Gastroesophageal sphincter (tissue), 4 donors: ENCODE results near the gene TMEM163. TPM values are rescaled to one million over a fixed set of nuclear protein-coding genes. Genes with fewer than 3 reads are reported as not detected.
"Not testable (repeated sequence)": the region's sequence is repeated elsewhere in the genome, so short reads cannot be mapped to it uniquely, and the experiment has no call there.

Experiments
- ATAC-seq: fragments of 150-250 bp; one replicate; pipeline ENCODE4 v1.9.1; 2016; ENCODE audit warnings: mild to moderate bottlenecking, moderate library complexity
- H3K27ac ChIP-seq, 4 donors: fragments of 200-600 bp; sonication (generic) in 3 of 4; 1 replicate in 3 of 4; 2 replicates in 1 of 4; pipeline ENCODE4 v1.5.1; 2016 to 2019
- H3K27me3 ChIP-seq: fragments of 200-600 bp; sonication (generic); one replicate; pipeline ENCODE4 v1.5.1; 2019
- H3K36me3 ChIP-seq, 2 donors: fragments of 200-600 bp; sonication (generic); one replicate each; pipeline ENCODE4 v1.5.1; 2019; ENCODE audit warnings: control low read depth in 1 of 2
- H3K4me1 ChIP-seq, 3 donors: fragments of 200-600 bp; sonication (generic); 1 replicate in 2 of 3; 2 replicates in 1 of 3; pipeline ENCODE4 v1.5.1; 2016 to 2019; ENCODE audit warnings: control low read depth in 2 of 3
- H3K4me3 ChIP-seq, 2 donors: fragments of 200-600 bp; sonication (generic); one replicate each; pipeline ENCODE4 v1.5.1; 2019; ENCODE audit warnings: mild to moderate bottlenecking in 1 of 2, moderate library complexity in 1 of 2
- H3K9me3 ChIP-seq, 3 donors: fragments of 200-600 bp; sonication (generic); one replicate each; pipeline ENCODE4 v1.5.1; 2017 to 2019; ENCODE audit warnings: control low read depth in 2 of 3
- CTCF ChIP-seq, 4 experiments: fragments of 200-600 bp in 2 of 4; fragments of 450-650 bp in 2 of 4; sonication (generic) in 1 of 4; IDR thresholded peaks; one replicate each; pipeline ENCODE4 v1.5.1; 2017 to 2019; ENCODE audit warnings: antibody characterized with exemption in 4 of 4, mild to moderate bottlenecking in 2 of 4, moderate library complexity in 2 of 4
- EP300 ChIP-seq: sonication (generic); formaldehyde crosslinking; IDR thresholded peaks from one replicate; pipeline ENCODE4 v1.6.1; 2017; ENCODE audit warnings: antibody characterized with exemption, mild to moderate bottlenecking
- POLR2A ChIP-seq, 2 donors: fragments of 450-650 bp; IDR thresholded peaks; one replicate each; pipeline ENCODE4 v1.6.1; 2017; ENCODE audit warnings: antibody characterized with exemption in 2 of 2, mild to moderate bottlenecking in 2 of 2, moderate library complexity in 1 of 2
- POLR2AphosphoS5 ChIP-seq: sonication (generic); formaldehyde crosslinking; IDR thresholded peaks from one replicate; pipeline ENCODE4 v1.6.1; 2017; ENCODE audit warnings: antibody characterized with exemption
- WGBS, 2 donors: methylation state at CpG; one replicate each; pipeline ENCODE4 v1.1.5; 2018; ENCODE audit warnings: low coverage in 1 of 2; 5-methylcytosine and 5-hydroxymethylcytosine counted together
- total RNA-seq, 4 donors: library from RNA; depleted of rRNA; stranded (reverse); fragments of >200 nt; gene quantifications; one replicate each; pipeline ENCODE4 v1.1.0, GENCODE V29; 2016

TMEM163 gene
- total RNA-seq, 4 donors from 2014 or later, result 0.27 to 2.5 (median 0.60) TPM

GRCh38 chr2:134572314-134573084 is 146.3 kb downstream of the TMEM163 start:
- Histone ChIP-seq H3K27ac (no peak overlapping the region), H3K4me1 (no peaks in the 10 kb centered on the region), H3K27me3 (no peaks in the 10 kb centered on the region), H3K9me3 (no peaks in the 10 kb centered on the region), H3K36me3 (no peaks in the 10 kb centered on the region), H3K4me3 (no peak overlapping the region)
- no peak for TF ChIP-seq CTCF (IDR thresholded peaks at IDR 0.05)
- TF ChIP-seq POLR2A (IDR thresholded peaks at IDR 0.05), result no peak
- no peak for TF ChIP-seq POLR2AphosphoS5
- TF ChIP-seq EP300, result no peak
- ATAC-seq, result no peak
- WGBS, 2 donors, result 69% methylated on average over 7 to 8 of the region's 9 CpGs

GRCh38 chr2:134570676-134571075 is 148.1 kb downstream of the TMEM163 start:
- WGBS, 2 donors, result 69 to 78% methylated on average over 2 to 3 of the region's 3 CpGs
- H3K4me1 ChIP-seq, result no peaks in the 10 kb centered on the region
- no peak for ATAC-seq

GRCh38 chr2:134568413-134568812 is 150.4 kb downstream of the TMEM163 start:
- no peaks in the 10 kb centered on the region for H3K36me3 ChIP-seq
- H3K27me3 ChIP-seq, result no peaks in the 10 kb centered on the region
- H3K4me1 ChIP-seq, result no peaks in the 10 kb centered on the region
- H3K4me3 ChIP-seq, result no peak overlapping the region
- no peak overlapping the region for H3K27ac ChIP-seq
- 100% methylated on average over 2 of the region's 2 CpGs; no CpG with 5 or more reads in 1 of the 2 donors for WGBS, 2 donors
- no peaks in the 10 kb centered on the region for H3K9me3 ChIP-seq
- ATAC-seq, result no peak
- TF ChIP-seq POLR2AphosphoS5 (no peak), CTCF (IDR thresholded peaks at IDR 0.05) (no peak), POLR2A (IDR thresholded peaks at IDR 0.05) (no peak), EP300 (no peak)

More at GRCh38 chr2:134570676-134571075, 148.1 kb downstream of the TMEM163 start:
- no peaks in the 10 kb centered on the region for H3K27me3 ChIP-seq
- no peak for TF ChIP-seq EP300
- no peak for TF ChIP-seq POLR2A (IDR thresholded peaks at IDR 0.05)
- TF ChIP-seq CTCF (IDR thresholded peaks at IDR 0.05), result no peak
- TF ChIP-seq POLR2AphosphoS5, result no peak
- H3K27ac ChIP-seq, result no peak overlapping the region
- no peaks in the 10 kb centered on the region for H3K36me3 ChIP-seq
- H3K4me3 ChIP-seq, result no peak overlapping the region
- H3K9me3 ChIP-seq, result no peaks in the 10 kb centered on the region

GRCh38 chr2:134567666-134568065 is 151.1 kb downstream of the TMEM163 start:
- ATAC-seq, result no peak
- no peaks in the 10 kb centered on the region for H3K9me3 ChIP-seq
- 88 to 100% methylated on average over 1 of the region's 1 CpG for WGBS, 2 donors
- TF ChIP-seq CTCF (IDR thresholded peaks at IDR 0.05), result no peak
- TF ChIP-seq POLR2A (IDR thresholded peaks at IDR 0.05), result no peak
- no peak for TF ChIP-seq EP300
- TF ChIP-seq POLR2AphosphoS5, result no peak
- H3K27ac ChIP-seq, result no peak overlapping the region
- no peaks in the 10 kb centered on the region for H3K36me3 ChIP-seq
- H3K27me3 ChIP-seq, result no peaks in the 10 kb centered on the region
- no peak overlapping the region for H3K4me3 ChIP-seq
- no peaks in the 10 kb centered on the region for H3K4me1 ChIP-seq

- 83 to 100% methylated on average over 1 to 5 of the region's 5 CpGs for WGBS, 2 donors
Measured at GRCh38 chr2:134564955-134565354, 153.8 kb downstream of the TMEM163 start.

More at GRCh38 chr2:134564955-134565354, 153.8 kb downstream of the TMEM163 start:
- H3K9me3 ChIP-seq, H3K4me3 ChIP-seq, H3K4me1 ChIP-seq, H3K36me3 ChIP-seq, H3K27me3 ChIP-seq, H3K27ac ChIP-seq, ATAC-seq: not testable (repeated sequence)
